Fibroblast of lung (primary cell): ENCODE data around the gene DCUN1D2.

ENCODE experiments used
- CTCF ChIP-seq, 2 donors: IDR thresholded peaks in 1 of 2; conservative IDR thresholded peaks in 1 of 2; 1 replicate in 1 of 2; 2 replicates in 1 of 2; pipeline ENCODE4 v1.5.1; 2011 to 2012; ENCODE audit warnings: low read length in 2 of 2, control low read depth in 1 of 2, inconsistent platforms in 1 of 2, low read depth in 1 of 2, mild to moderate bottlenecking in 1 of 2
- EZH2 ChIP-seq: IDR thresholded peaks from 2 replicates; pipeline ENCODE4 v1.5.1; 2012; ENCODE audit warnings: low read length, control low read depth, mild to moderate bottlenecking; ENCODE audit errors: missing control alignments

- no peak for TF ChIP-seq CTCF (conservative IDR thresholded peaks at IDR 0.05 in 1 of 2, IDR thresholded peaks at IDR 0.05 in 1 of 2; ENCODE audit: low read depth in 1 of 2, low read length in 2 of 2)
- TF ChIP-seq EZH2 = no peak
Observed at GRCh38 chr13:113531041-113531873, 40.7 kb upstream of the DCUN1D2 start.
